ENCODE measurements around the gene STK10. TPM values are rescaled to one million over a fixed set of nuclear protein-coding genes. Genes with fewer than 3 reads are reported as not detected.
A peak's percentile ranks its signal among the peaks of the same experiment; 100 is the strongest.

STK10 gene
- total and polyA plus RNA-seq, 12 donors = 5.6 to 22.3 (median 9.9) TPM

- no peak for TF ChIP-seq CTCF (IDR thresholded peaks at IDR 0.05)
- DNase-seq (no peak), ATAC-seq (no peak)
- no peak overlapping the region for H3K27ac ChIP-seq
- peaks cover 0 to 24% (median 17%) of the 10 kb centered on the region in 9 donors for H3K4me1 ChIP-seq
- no peaks in the 10 kb centered on the region for H3K27me3 ChIP-seq
- intact Hi-C loops (cut with DNase I) = loop anchor here in 5 of 10 donors (5.0 to 10.0 kb wide), 3 partner anchors 51 to 641 kb away; partner anchors contain the start of genes FBXW11 (in 1 of the 5) and FGF18 (in 1 of the 5)
- no peak overlapping the region for H3K4me3 ChIP-seq
- peaks cover 0 to 99% (median 4%) of the 10 kb centered on the region in 9 donors for H3K36me3 ChIP-seq
- no peaks in the 10 kb centered on the region for H3K9me3 ChIP-seq
- WGBS, 2 donors = 94 to 97% methylated on average over 19 of the region's 19 CpGs
These were observed 132.6 kb downstream of the STK10 start for GRCh38 chr5:172055421-172055820.

- Histone ChIP-seq H3K36me3 (peaks cover 0 to 99% (median 4%) of the 10 kb centered on the region in 9 donors), H3K4me1 (peaks cover 0 to 24% (median 17%) of the 10 kb centered on the region in 9 donors), H3K27me3 (no peaks in the 10 kb centered on the region), H3K4me3 (no peak overlapping the region), H3K27ac (no peak overlapping the region), H3K9me3 (no peaks in the 10 kb centered on the region)
- DNase-seq (no peak), ATAC-seq (no peak)
- 88 to 92% methylated on average over 11 of the region's 11 CpGs for WGBS, 2 donors
- TF ChIP-seq CTCF (IDR thresholded peaks at IDR 0.05) = no peak
- intact Hi-C loops (cut with DNase I) = loop anchor here in 5 of 10 donors (5.0 to 10.0 kb wide), 3 partner anchors 50 to 640 kb away; partner anchors contain the start of genes FBXW11 (in 1 of the 5) and FGF18 (in 1 of the 5)
These were observed 133.3 kb downstream of the STK10 start for GRCh38 chr5:172054611-172055153.

- TF ChIP-seq CTCF (IDR thresholded peaks at IDR 0.05) = peak in 7 of 9 donors; percentile 16 to 55 (median 35)
- Histone ChIP-seq H3K9me3 (no peaks in the 10 kb centered on the region), H3K27ac (peak overlapping the region in 8 of 10 donors; percentile 19 to 79 (median 58)), H3K36me3 (peaks cover 0 to 97% (median 4%) of the 10 kb centered on the region in 9 donors), H3K4me1 (peaks cover 0 to 38% (median 20%) of the 10 kb centered on the region in 9 donors), H3K27me3 (no peaks in the 10 kb centered on the region), H3K4me3 (no peak overlapping the region)
- ATAC-seq (peak; percentile 90 to 97 (median 92)), DNase-seq (peak; percentile 72 to 80)
- intact Hi-C loops (cut with DNase I) = loop anchor here in 2 of 10 donors (10.0 kb wide), 2 partner anchors 48 to 638 kb away; partner anchors contain the start of genes FBXW11 (in 1 of the 2) and FGF18 (in 1 of the 2)
- 71 to 75% methylated on average over 19 of the region's 19 CpGs for WGBS, 2 donors
These were observed 135.4 kb downstream of the STK10 start for GRCh38 chr5:172052450-172053236.

- H3K36me3 ChIP-seq = peaks cover 0 to 95% (median 4%) of the 10 kb centered on the region in 9 donors
- peak overlapping the region in 8 of 10 donors; percentile 19 to 79 (median 58) for H3K27ac ChIP-seq
- H3K27me3 ChIP-seq = no peaks in the 10 kb centered on the region
- H3K4me1 ChIP-seq = peaks cover 0 to 46% (median 26%) of the 10 kb centered on the region in 9 donors
- intact Hi-C loops (cut with DNase I) = loop anchor here in 2 of 10 donors (10.0 kb wide), 2 partner anchors 47 to 637 kb away; partner anchors contain the start of genes FBXW11 (in 1 of the 2) and FGF18 (in 1 of the 2)
- H3K9me3 ChIP-seq = no peaks in the 10 kb centered on the region
- no peak for TF ChIP-seq CTCF (IDR thresholded peaks at IDR 0.05)
- WGBS, 2 donors = 67 to 69% methylated on average over 16 of the region's 16 CpGs
- no peak for DNase-seq
- no peak overlapping the region for H3K4me3 ChIP-seq
- ATAC-seq = peak in 3 of 8 donors; percentile 14 to 22 (median 19)
These were observed 136.2 kb downstream of the STK10 start for GRCh38 chr5:172051643-172052339.

Data from heart right ventricle (tissue), 16 donors.